GM18873 (cell line): ENCODE measurements around the gene ZBTB7B.
A peak's percentile ranks its signal among the peaks of the same experiment; 100 is the strongest.

Experiments
- ATAC-seq: cut with Tn5 transposase; IDR thresholded peaks from one replicate; pipeline ENCODE4 v1.9.1; 2021; ENCODE audit warnings: mild to moderate bottlenecking, moderate library complexity, moderate number of reproducible peaks; ENCODE audit not compliant: unreplicated experiment, low FRiP score

Gene ZBTB7B

DNA sequence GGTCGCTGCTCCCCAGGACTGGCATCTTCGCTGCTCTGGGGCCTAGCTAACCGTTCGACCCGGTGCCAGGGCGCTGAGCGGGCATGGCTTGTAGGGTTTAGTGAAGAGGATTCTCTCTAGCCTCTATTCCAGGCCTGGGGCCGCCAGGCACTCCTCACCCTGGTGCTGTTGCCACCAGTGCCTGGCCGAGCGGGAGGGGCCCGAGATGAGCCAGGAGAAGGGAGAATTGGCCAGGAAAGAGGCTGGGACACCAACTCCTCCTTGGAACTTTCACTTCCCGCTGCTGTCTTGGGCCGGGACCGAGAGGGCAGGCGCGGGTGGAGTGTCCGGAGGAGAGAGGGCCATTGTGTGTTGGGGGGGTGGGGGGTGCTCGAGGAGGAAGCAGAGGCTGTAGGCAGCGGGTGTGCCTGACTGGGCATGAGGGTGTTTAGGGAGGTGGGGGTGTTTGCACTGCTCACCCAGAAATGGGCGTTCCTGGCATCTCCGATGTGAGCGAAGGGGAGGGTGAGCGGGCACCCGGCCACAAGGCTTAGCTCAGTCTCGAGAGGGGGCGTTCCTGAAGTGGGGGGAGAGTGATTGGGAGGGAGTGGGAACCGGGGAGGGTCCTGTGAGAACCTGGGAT is 49.3 kb downstream of the ZBTB7B start:
- ATAC-seq: peak; percentile 19

- ATAC-seq: no peak
These were observed 50.1 kb downstream of the ZBTB7B start for GRCh38 chr1:155052439-155053395.

- no peak for ATAC-seq
These were observed 51.0 kb downstream of the ZBTB7B start for GRCh38 chr1:155053531-155054105.

GRCh38 chr1:155057104-155057503 is 54.5 kb downstream of the ZBTB7B start:
- ATAC-seq: no peak

DNA sequence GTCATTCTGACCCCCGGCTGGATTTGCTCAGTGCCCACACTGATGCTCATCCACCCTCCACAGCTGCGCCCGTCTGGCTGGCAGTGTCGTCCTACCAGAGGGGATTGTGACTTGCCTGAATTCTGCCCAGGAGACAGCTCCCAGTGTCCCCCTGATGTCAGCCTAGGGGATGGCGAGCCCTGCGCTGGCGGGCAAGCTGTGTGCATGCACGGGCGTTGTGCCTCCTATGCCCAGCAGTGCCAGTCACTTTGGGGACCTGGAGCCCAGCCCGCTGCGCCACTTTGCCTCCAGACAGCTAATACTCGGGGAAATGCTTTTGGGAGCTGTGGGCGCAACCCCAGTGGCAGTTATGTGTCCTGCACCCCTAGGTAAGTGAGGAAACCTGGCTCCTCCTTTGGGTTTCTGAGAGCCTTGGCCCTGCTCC is 55.2 kb downstream of the ZBTB7B start:
- ATAC-seq: no peak

DNA sequence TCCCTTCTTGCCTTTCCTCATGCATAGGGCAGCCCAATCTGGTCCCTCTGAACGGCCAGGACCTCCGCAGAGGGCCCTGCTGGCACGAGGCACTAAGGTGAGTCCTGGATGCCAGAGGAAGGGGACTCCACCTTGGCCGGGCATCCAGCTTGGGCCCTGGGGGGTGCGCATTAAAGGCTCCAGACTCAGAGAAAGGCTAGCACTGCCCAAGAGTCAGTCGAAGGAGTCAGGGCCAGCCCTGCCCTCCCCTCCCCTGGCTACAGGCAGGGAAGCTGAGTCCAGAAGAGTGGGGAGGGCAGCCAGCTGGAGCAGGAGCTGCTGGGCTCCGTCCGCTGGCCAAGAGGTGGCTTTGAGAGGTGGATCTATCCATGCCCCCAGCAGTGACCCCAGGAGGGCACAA is 58.1 kb downstream of the ZBTB7B start:
- ATAC-seq: no peak

GRCh38 chr1:155061381-155062150 is 59.0 kb downstream of the ZBTB7B start:
- no peak for ATAC-seq

GRCh38 chr1:155062151-155062686 is 59.6 kb downstream of the ZBTB7B start:
- no peak for ATAC-seq

DNA sequence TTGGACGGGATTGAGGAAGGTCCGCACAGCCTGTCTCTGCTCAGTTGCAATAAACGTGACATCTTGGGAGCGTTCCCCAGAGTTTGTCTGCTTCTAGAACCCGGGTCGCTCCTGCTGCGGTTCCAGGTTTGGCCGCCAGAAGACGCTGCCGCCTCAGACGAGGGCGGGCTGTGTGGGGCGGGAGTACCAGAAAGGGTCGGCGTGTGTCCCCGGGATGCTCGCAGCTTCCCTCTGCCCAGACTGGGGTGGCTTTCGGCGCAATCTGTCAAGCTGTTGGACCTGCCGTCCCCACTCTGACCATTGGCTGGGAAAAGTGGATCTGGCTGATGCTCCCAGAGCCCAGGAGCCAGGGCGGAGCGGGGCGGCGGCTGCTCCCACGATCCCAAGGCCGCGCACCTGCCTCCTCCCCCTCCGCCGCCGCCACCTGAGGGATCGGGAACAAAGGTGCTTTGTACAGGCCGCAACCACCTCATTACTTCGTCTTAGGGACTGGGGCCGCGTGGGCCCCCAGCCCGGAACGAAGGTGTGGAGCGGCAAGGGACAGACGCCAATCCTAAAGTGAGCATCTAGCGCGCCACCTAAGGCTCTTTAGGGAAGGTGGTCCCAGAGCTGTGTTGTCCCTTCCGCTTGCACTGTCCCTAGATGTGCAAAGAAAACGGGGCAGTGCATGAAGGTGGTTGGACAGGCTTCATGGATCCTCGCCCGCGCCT is 60.3 kb downstream of the ZBTB7B start:
- ATAC-seq: no peak

DNA sequence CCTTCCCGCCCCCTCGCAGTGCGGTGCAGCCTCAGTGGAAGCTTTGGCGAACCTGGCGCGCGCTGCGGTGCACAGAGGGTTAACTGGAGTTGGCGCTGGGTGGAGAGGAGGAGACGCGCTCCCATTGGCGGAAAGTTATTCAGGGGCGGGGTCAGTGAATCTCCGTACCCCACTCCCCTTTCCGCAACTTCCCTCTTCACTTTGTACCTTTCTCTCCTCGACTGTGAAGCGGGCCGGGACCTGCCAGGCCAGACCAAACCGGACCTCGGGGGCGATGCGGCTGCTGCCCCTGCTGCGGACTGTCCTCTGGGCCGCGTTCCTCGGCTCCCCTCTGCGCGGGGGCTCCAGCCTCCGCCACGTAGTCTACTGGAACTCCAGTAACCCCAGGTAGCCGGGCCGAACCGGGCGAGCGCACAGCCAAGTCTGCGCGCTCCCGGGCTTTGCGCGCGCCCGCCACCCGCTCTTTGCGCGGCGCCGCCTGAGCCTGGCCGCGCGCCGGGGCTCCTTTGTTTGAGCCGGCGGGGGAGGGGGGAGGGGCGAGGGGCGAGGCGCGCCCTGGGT is 61.0 kb downstream of the ZBTB7B start, which contains the start of gene EFNA4:
EFNA4 (plus strand) TSS at position 191 of the 561 bp plus-strand sequence; CDS start at position 275, 84 bp downstream.
- ATAC-seq: peak; percentile 61

- no peak for ATAC-seq
These were observed 61.7 kb downstream of the ZBTB7B start for GRCh38 chr1:155064111-155064831.

DNA sequence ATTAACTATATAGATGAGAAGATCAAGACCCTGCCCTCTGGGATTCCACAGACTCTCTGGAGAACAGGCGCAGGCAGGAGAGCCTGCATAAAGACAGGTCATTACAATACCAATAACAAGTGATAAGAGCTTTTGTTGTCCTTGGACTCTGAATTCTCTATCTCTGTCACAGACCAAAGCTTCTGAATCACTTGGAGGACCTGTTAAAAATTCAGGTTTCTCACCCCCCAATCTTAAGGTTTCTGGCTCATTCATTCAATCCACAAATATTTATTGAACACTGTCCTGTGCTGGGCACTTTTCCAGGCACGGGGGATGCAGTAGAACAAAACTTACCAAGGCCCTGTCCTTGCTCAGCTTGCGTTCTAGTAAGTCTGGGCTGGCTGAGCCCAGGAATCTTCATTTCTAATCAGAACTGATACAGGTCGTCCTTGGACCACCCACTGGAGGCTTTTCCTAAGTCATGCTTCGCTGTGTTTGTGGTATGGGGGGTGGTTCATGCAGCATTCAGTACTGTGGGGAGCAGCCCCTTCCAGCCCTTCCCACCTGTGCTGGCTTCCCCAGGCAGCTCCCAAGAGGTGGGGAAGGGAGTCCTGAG is 62.3 kb downstream of the ZBTB7B start:
- no peak for ATAC-seq

DNA sequence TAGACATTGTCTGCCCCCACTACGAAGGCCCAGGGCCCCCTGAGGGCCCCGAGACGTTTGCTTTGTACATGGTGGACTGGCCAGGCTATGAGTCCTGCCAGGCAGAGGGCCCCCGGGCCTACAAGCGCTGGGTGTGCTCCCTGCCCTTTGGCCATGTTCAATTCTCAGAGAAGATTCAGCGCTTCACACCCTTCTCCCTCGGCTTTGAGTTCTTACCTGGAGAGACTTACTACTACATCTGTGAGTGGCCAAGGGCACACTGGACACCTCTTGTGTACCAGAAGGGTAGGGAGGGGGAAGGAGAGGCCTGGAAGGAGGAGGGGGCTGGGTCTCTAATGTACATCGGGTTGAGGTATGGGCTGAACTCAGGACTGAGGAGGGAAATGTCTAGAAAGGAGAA is 64.2 kb downstream of the ZBTB7B start:
- no peak for ATAC-seq
